ENCODE measurements around the gene RNF144A. TPM values are rescaled to one million over a fixed set of nuclear protein-coding genes. Genes with fewer than 3 reads are reported as not detected.

Gene RNF144A
- total RNA-seq, 2 donors from 2014 or later: 20.7 to 21.2 TPM

GRCh38 chr2:7025082-7025481 lies 107.9 kb downstream of the RNF144A start:
- intact Hi-C loops (cut with DNase I, micrococcal nuclease): no loop called here
- DNase-seq (no peak), ATAC-seq (no peak)

GRCh38 chr2:7026742-7027141 lies 109.5 kb downstream of the RNF144A start:
- ATAC-seq (no peak), DNase-seq (no peak)
- intact Hi-C loops (cut with DNase I, micrococcal nuclease): no loop called here

DNA sequence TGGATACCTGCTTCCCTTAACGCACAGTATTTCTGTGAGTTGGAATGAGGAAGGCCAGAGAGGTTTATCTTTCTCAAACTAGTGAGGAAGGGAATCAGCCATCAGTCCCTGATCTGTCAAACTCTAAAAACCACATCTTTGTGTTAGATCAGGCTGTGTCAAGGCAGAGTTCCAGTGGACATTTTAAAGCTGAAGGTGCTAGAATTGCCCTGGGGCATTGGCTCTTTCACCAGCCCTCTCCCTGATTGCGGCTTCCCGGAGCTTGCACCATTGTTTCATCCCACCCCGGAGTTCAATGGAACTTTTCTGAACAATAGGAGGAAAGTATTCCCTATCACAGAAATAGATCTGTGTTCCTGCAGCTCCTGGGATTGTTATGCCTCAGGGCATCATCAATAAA lies 110.2 kb downstream of the RNF144A start:
- intact Hi-C loops (cut with DNase I, micrococcal nuclease): no loop called here
- DNase-seq (no peak), ATAC-seq (no peak)

DNA sequence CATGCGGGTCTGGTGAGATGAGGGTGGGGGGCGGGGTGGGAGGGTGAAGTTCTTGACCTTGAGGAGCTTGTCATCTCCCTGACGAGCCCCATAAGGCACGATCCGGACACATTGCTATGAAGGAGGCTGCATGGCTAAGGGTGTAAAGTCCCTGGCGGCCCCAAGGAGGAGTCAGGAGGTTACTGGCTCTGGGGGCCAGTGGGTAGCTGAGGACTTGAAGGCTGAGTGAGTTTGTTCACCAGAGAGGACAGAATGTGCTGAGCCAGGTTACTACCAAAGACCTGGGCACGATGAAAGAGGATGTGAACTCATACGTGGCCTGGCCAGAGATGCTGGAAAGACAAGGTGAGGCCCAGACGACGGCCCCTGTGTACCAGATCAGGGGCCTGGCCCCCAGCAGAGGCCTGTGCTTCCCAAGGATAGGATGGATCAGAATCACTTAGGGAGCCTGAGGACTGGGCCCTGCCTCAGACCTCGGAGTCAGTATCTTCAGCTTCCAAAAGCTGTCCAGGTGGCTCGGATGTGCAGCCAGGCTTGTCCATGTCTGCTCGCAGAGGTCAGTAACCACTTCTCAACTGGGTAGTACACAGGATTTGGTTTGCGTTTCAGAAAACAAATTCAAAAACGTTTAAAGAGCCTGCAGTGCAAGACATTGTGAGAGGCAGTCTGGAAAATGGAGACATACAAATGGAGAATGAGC lies 110.9 kb downstream of the RNF144A start:
- intact Hi-C loops (cut with DNase I, micrococcal nuclease): no loop called here
- DNase-seq: no peak
- ATAC-seq: no peak

GRCh38 chr2:7028846-7029245 lies 111.6 kb downstream of the RNF144A start:
- DNase-seq: no peak
- intact Hi-C loops (cut with DNase I, micrococcal nuclease): no loop called here
- no peak for ATAC-seq

DNA sequence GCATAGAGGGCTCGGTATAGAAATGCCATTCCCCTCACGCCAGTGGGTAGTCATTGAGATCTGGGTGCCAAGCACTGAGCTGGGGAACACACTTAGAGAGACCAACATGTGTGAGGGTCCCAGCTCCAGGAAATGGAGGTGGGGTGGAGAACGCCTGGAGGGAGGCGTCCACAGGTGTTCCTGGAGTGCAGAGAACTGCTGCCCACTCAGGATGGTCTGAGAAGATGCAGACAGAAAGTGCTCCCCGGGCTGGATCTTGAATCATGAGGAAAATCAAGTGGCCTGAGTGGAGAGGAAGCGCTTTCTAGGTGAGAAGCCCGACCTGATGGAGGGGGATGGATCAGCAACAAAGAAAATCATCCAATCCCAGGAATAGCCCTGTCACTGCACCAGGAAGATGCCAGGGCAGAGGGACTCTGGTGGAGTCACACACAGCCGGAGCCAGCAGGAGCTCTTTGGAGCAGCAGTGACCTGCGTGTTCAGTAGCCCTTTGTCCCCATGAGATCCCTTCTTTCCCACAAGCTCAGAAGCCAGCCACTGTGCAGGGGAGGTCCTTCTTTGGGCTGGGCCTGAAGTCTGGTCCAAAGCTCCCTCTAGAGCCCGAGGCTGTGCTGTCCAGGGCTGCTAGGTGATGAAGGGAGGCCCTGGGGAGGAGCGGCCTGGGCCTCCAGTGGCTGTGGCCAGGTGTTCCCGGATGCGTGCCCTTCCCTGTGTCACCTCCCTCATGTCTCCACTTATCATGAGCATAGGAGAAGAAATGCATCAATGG lies 112.3 kb downstream of the RNF144A start:
- intact Hi-C loops (cut with DNase I, micrococcal nuclease): no loop called here
- no peak for DNase-seq
- no peak for ATAC-seq

- intact Hi-C loops (cut with DNase I, micrococcal nuclease): no loop called here
- no peak for DNase-seq
- no peak for ATAC-seq
Measured at GRCh38 chr2:7030810-7031209, 113.6 kb downstream of the RNF144A start.

- intact Hi-C loops (cut with DNase I, micrococcal nuclease): no loop called here
- ATAC-seq: peak; percentile 98
- peak; percentile 90 to 95 for DNase-seq
Measured at GRCh38 chr2:7031547-7032245, 114.5 kb downstream of the RNF144A start.

DNA sequence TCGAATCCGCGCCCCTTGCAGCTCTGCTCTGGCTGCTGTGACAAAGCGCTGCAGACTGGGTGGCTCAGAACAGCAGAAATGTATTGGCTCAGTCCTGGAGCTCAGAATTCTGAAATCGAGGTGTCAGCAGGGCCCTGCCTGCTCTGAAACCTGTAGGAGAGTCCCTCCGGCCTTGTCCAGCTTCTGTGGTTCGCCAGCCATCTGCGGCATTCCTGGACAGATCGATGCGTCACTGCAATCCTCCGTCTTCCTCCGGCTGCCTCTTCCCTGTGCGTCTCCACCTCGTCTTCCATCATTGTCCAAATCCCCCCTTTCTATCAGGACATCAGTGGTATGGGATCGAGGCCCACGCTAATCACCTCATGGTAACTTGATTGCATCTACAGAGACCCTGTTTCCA lies 115.2 kb downstream of the RNF144A start:
- no peak for DNase-seq
- intact Hi-C loops (cut with DNase I, micrococcal nuclease): no loop called here
- ATAC-seq: no peak

GRCh38 chr2:7033136-7033960 lies 116.1 kb downstream of the RNF144A start:
- ATAC-seq: no peak
- DNase-seq: no peak
- intact Hi-C loops (cut with DNase I, micrococcal nuclease): no loop called here

GRCh38 chr2:7034303-7034702 lies 117.1 kb downstream of the RNF144A start:
- DNase-seq (no peak), ATAC-seq (no peak)
- intact Hi-C loops (cut with DNase I, micrococcal nuclease): no loop called here

- intact Hi-C loops (cut with DNase I, micrococcal nuclease): no loop called here
- no peak for DNase-seq
- no peak for ATAC-seq
Measured at GRCh38 chr2:7035884-7036283, 118.7 kb downstream of the RNF144A start.

GRCh38 chr2:7037340-7038333 lies 120.4 kb downstream of the RNF144A start:
- ATAC-seq: peak; percentile 87
- DNase-seq: peak; percentile 58 to 76
- intact Hi-C loops (cut with DNase I, micrococcal nuclease): no loop called here

GRCh38 chr2:7040547-7040946 lies 123.3 kb downstream of the RNF144A start:
- intact Hi-C loops (cut with DNase I, micrococcal nuclease): loop anchor here in 1 of 2 donors (5.0 kb wide), 1 partner anchor 143 kb away; no protein-coding TSS in a partner anchor
- DNase-seq: no peak

DNA sequence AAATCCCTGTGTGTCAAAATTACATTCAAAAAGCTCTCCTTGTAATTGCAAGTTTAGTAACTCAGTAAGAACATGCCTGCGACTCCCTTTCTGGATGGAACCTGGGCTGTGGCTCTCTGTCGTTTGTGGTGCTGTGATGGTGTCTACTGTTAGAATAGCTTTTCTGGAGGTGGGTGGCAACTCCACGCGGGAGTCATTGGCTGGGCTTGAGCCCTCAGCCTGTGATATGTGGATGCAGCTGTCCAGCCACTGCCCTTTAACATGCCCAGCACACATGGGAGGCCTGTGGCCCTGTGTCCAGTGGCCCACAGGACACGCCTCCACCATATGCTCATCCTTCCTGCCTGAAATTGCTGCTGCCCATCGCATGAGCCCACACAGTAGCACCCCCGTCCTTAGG lies 124.2 kb downstream of the RNF144A start:
- ATAC-seq (no peak), DNase-seq (no peak)
- intact Hi-C loops (cut with DNase I, micrococcal nuclease): loop anchor here in 1 of 2 donors (5.0 kb wide), 1 partner anchor 144 kb away; no protein-coding TSS in a partner anchor

More at GRCh38 chr2:7040547-7040946, 123.3 kb downstream of the RNF144A start:
- ATAC-seq: no peak

DNA sequence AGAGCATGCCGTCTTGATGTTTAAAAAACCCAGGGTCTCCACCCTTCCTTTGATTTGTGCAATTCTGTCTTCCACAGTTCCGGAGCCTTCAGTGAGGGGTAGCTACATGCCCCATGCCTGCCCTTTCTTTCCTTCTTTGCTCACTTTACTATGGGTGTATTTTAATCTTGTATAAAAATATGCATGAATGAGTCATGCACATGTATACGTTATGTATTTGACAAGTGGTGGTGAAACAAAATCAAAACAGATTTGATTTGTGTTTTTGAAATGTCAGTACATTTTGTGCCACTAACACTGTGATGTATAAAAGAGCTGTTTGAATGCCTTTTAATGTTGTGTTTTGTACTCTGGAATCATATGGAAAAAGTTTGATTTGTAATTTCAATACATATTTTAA lies 126.5 kb downstream of the RNF144A start:
- ATAC-seq (no peak), DNase-seq (no peak)
- intact Hi-C loops (cut with DNase I, micrococcal nuclease): loop anchor here in 1 of 2 donors (5.0 kb wide), 1 partner anchor 146 kb away; no protein-coding TSS in a partner anchor

Measured in left colon (tissue), 2 donors.